WTC11 (cell line): ENCODE measurements around the gene EIF4E3. TPM values are rescaled to one million over a fixed set of nuclear protein-coding genes. Genes with fewer than 3 reads are reported as not detected.

Source experiments
- ATAC-seq: fragments of 200-7000 bp; cut with Tn5 transposase; 2 replicates; pipeline ENCODE4 v1.10.0; 2021; ENCODE audit warnings: mild to moderate bottlenecking, moderate library complexity
- CTCF ChIA-PET: fragments of 300-600 bp; sonication (Branson Sonifier 250); formaldehyde crosslinking; loops from one replicate; lab custom pipeline; 2021; ENCODE audit warnings: antibody characterized with exemption; lab: Charles Lee
- POLR2A ChIA-PET: fragments of 350-600 bp; sonication (Branson Sonifier 250); formaldehyde crosslinking; loops from one replicate; lab custom pipeline; 2021; ENCODE audit warnings: antibody characterized with exemption; lab: Charles Lee
- DNase-seq: peaks from one replicate; pipeline ENCODE4 v3.0.0; 2021; ENCODE audit warnings: low spot score
- H3K27ac Mint-ChIP-seq: 2 replicates; pipeline ENCODE4 v1.8.0; 2021; ENCODE audit warnings: mixed read lengths
- H3K27me3 Mint-ChIP-seq: 2 replicates; pipeline ENCODE4 v1.8.0; 2021; ENCODE audit warnings: low read depth, mild to moderate bottlenecking, moderate library complexity, mixed read lengths
- H3K36me3 Mint-ChIP-seq: 2 replicates; pipeline ENCODE4 v1.8.0; 2021; ENCODE audit warnings: mixed read lengths
- H3K4me1 Mint-ChIP-seq: 2 replicates; pipeline ENCODE4 v1.8.0; 2022; ENCODE audit warnings: mixed read lengths
- H3K4me3 Mint-ChIP-seq: 2 replicates; pipeline ENCODE4 v1.8.0; 2021; ENCODE audit warnings: mild to moderate bottlenecking, moderate library complexity, mixed read lengths
- H3K9me3 Mint-ChIP-seq: 2 replicates; pipeline ENCODE4 v1.8.0; 2021; ENCODE audit warnings: mixed read lengths
- ATF1 ChIP-seq: sonication (generic); formaldehyde crosslinking; IDR thresholded peaks from 2 replicates; pipeline ENCODE4 v1.8.1; 2023; ENCODE audit warnings: mild to moderate bottlenecking, moderate library complexity, missing genetic modification reagents
- CBFB ChIP-seq: sonication (generic); formaldehyde crosslinking; IDR thresholded peaks from 2 replicates; pipeline ENCODE4 v1.8.1; 2022; ENCODE audit warnings: mild to moderate bottlenecking, low read depth, missing genetic modification reagents
- ETV6 ChIP-seq: sonication (generic); formaldehyde crosslinking; IDR thresholded peaks from 2 replicates; pipeline ENCODE4 v1.8.1; 2022; ENCODE audit warnings: mild to moderate bottlenecking, missing genetic modification reagents
- FOXJ3 ChIP-seq: sonication (generic); formaldehyde crosslinking; IDR thresholded peaks from 2 replicates; pipeline ENCODE4 v1.9.0; 2021; ENCODE audit warnings: missing genetic modification reagents, mild to moderate bottlenecking, borderline replicate concordance
- JUN ChIP-seq: sonication (generic); formaldehyde crosslinking; IDR thresholded peaks from 2 replicates; pipeline ENCODE4 v1.8.0; 2023; ENCODE audit warnings: mild to moderate bottlenecking, missing genetic modification reagents
- KAT7 ChIP-seq: sonication (generic); formaldehyde crosslinking; IDR thresholded peaks from 2 replicates; pipeline ENCODE4 v1.8.1; 2023; ENCODE audit warnings: missing genetic modification reagents, mild to moderate bottlenecking, borderline replicate concordance
- MXD4 ChIP-seq: fragments of 250-450 bp; sonication (Bioruptor Pico); IDR thresholded peaks from 2 replicates; pipeline ENCODE4 v1.8.0; 2021; ENCODE audit warnings: mild to moderate bottlenecking, moderate library complexity, borderline replicate concordance
- NFE2L1 ChIP-seq: sonication (generic); formaldehyde crosslinking; IDR thresholded peaks from 2 replicates; pipeline ENCODE4 v1.8.1; 2023; ENCODE audit warnings: missing genetic modification reagents
- NR2C2 ChIP-seq: sonication (generic); formaldehyde crosslinking; IDR thresholded peaks from 2 replicates; pipeline ENCODE4 v1.8.0; 2022; ENCODE audit warnings: mild to moderate bottlenecking, missing genetic modification reagents
- PRRX2 ChIP-seq: fragments of 250-450 bp; sonication (Bioruptor Pico); IDR thresholded peaks from 2 replicates; pipeline ENCODE4 v1.8.0; 2021; ENCODE audit warnings: mild to moderate bottlenecking
- ZBTB21 ChIP-seq: sonication (generic); formaldehyde crosslinking; IDR thresholded peaks from 2 replicates; pipeline ENCODE4 v1.8.1; 2023; ENCODE audit warnings: mild to moderate bottlenecking, missing genetic modification reagents, borderline replicate concordance
- ZNF121 ChIP-seq: sonication (generic); formaldehyde crosslinking; IDR thresholded peaks from 2 replicates; pipeline ENCODE4 v1.8.0; 2023; ENCODE audit warnings: missing genetic modification reagents
- ZNF263 ChIP-seq: sonication (generic); formaldehyde crosslinking; IDR thresholded peaks from 2 replicates; pipeline ENCODE4 v1.8.1; 2022; ENCODE audit warnings: low read depth, mild to moderate bottlenecking, moderate library complexity, missing genetic modification reagents
- ZNF416 ChIP-seq: fragments of 250-450 bp; sonication (Bioruptor Pico); IDR thresholded peaks from 2 replicates; pipeline ENCODE4 v1.9.0; 2021; ENCODE audit warnings: mild to moderate bottlenecking, inconsistent platforms
- total RNA-seq: library from RNA; stranded (reverse); gene quantifications from 3 replicates; pipeline ENCODE4 v1.2.3, GENCODE V29; 2021
- TF ChIP-seq, protein P1 (sequence below): sonication (generic); formaldehyde crosslinking; IDR thresholded peaks from 2 replicates; pipeline ENCODE4 v1.8.0; 2022; ENCODE audit warnings: mild to moderate bottlenecking, missing genetic modification reagents
- TF ChIP-seq, protein P2 (sequence below): sonication (generic); formaldehyde crosslinking; IDR thresholded peaks from 2 replicates; pipeline ENCODE4 v1.8.1; 2023; ENCODE audit warnings: mild to moderate bottlenecking, missing genetic modification reagents
- TF ChIP-seq, protein P3 (sequence below): sonication (generic); formaldehyde crosslinking; IDR thresholded peaks from 2 replicates; pipeline ENCODE4 v1.8.1; 2022; ENCODE audit warnings: missing genetic modification reagents, borderline replicate concordance
- TF ChIP-seq, protein P4 (sequence below): sonication (generic); formaldehyde crosslinking; IDR thresholded peaks from 2 replicates; pipeline ENCODE4 v1.8.0; 2023; ENCODE audit warnings: missing genetic modification reagents, mild to moderate bottlenecking, borderline replicate concordance
- TF ChIP-seq, protein P5 (sequence below): sonication (generic); formaldehyde crosslinking; IDR thresholded peaks from 2 replicates; pipeline ENCODE4 v1.8.1; 2022; ENCODE audit warnings: mild to moderate bottlenecking, missing genetic modification reagents, moderate library complexity, borderline replicate concordance
- TF ChIP-seq, protein P6 (sequence below): sonication (generic); formaldehyde crosslinking; IDR thresholded peaks from 2 replicates; pipeline ENCODE4 v1.8.0; 2022; ENCODE audit warnings: mild to moderate bottlenecking, missing genetic modification reagents
- TF ChIP-seq, protein P7 (sequence below): sonication (generic); formaldehyde crosslinking; IDR thresholded peaks from 2 replicates; pipeline ENCODE4 v1.8.0; 2022; ENCODE audit warnings: missing genetic modification reagents

Gene EIF4E3
- total RNA-seq, 1 experiment from 2014 or later: 16.5 TPM

DNA sequence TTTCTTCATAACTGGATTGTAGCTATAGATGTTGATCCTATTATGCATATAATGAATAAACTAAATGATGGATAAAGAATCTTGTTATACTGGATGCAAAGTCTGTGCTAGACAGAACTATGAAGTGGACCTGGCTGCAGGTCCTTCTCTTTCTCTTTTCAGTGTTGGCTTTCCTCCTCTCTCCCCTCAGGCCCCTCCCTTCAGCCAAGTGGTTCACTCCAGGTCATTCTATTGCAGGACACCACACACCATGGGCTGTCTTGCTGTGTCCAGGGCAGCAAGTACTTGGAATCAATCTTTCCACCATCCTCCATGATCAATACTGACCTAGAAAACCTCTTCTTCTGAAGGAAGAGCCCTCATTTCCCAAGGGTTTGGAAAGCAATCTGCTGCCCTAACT, 20.3 kb downstream of the EIF4E3 start:
- POLR2A ChIA-PET: no interaction called here

DNA sequence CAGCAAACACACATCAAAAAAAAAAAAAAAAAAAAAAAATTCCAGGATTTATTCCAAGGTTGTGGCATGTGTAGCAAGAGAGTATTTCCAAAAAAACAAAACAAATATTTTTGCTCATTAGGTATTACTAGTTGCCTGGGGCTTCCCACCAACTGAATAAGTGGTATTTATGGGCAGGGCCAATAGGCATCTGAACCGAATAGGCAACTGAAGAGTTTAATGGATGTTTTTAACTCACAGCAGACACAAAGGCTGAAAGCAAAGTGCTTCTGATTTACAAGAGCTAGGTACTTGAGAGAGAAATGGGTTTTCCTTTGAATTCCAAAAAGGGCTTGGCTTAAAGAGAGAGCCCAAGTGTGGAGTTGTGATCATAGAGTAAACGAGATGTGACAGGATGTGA, 21.4 kb downstream of the EIF4E3 start:
- Mint-ChIP-seq H3K27me3 (no peaks in the 10 kb centered on the region; the same call in 1 of the 2 replicates), H3K27ac (peak overlapping the region; percentile 36), H3K4me1 (peaks cover 15% of the 10 kb centered on the region), H3K4me3 (no peak overlapping the region), H3K36me3 (no peaks in the 10 kb centered on the region), H3K9me3 (no peaks in the 10 kb centered on the region)
- no peak for TF ChIP-seq ZBTB21
- TF ChIP-seq, protein P1, sequence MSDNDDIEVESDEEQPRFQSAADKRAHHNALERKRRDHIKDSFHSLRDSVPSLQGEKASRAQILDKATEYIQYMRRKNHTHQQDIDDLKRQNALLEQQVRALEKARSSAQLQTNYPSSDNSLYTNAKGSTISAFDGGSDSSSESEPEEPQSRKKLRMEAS: no peak
- TF ChIP-seq, protein P2, sequence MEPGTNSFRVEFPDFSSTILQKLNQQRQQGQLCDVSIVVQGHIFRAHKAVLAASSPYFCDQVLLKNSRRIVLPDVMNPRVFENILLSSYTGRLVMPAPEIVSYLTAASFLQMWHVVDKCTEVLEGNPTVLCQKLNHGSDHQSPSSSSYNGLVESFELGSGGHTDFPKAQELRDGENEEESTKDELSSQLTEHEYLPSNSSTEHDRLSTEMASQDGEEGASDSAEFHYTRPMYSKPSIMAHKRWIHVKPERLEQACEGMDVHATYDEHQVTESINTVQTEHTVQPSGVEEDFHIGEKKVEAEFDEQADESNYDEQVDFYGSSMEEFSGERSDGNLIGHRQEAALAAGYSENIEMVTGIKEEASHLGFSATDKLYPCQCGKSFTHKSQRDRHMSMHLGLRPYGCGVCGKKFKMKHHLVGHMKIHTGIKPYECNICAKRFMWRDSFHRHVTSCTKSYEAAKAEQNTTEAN (CRISPR knock-in tag): no peak
- TF ChIP-seq CBFB: no peak
- no peak for TF ChIP-seq KAT7 (CRISPR knock-in tag)
- no peak for TF ChIP-seq PRRX2 (CRISPR knock-in tag)
- no peak for TF ChIP-seq MXD4 (CRISPR knock-in tag)
- TF ChIP-seq, protein P3, sequence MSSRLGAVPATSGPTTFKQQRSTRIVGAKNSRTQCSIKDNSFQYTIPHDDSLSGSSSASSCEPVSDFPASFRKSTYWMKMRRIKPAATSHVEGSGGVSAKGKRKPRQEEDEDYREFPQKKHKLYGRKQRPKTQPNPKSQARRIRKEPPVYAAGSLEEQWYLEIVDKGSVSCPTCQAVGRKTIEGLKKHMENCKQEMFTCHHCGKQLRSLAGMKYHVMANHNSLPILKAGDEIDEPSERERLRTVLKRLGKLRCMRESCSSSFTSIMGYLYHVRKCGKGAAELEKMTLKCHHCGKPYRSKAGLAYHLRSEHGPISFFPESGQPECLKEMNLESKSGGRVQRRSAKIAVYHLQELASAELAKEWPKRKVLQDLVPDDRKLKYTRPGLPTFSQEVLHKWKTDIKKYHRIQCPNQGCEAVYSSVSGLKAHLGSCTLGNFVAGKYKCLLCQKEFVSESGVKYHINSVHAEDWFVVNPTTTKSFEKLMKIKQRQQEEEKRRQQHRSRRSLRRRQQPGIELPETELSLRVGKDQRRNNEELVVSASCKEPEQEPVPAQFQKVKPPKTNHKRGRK (CRISPR knock-in tag): no peak
- no peak for TF ChIP-seq NR2C2 (CRISPR knock-in tag)
- no peak for TF ChIP-seq FOXJ3
- TF ChIP-seq, protein P4, sequence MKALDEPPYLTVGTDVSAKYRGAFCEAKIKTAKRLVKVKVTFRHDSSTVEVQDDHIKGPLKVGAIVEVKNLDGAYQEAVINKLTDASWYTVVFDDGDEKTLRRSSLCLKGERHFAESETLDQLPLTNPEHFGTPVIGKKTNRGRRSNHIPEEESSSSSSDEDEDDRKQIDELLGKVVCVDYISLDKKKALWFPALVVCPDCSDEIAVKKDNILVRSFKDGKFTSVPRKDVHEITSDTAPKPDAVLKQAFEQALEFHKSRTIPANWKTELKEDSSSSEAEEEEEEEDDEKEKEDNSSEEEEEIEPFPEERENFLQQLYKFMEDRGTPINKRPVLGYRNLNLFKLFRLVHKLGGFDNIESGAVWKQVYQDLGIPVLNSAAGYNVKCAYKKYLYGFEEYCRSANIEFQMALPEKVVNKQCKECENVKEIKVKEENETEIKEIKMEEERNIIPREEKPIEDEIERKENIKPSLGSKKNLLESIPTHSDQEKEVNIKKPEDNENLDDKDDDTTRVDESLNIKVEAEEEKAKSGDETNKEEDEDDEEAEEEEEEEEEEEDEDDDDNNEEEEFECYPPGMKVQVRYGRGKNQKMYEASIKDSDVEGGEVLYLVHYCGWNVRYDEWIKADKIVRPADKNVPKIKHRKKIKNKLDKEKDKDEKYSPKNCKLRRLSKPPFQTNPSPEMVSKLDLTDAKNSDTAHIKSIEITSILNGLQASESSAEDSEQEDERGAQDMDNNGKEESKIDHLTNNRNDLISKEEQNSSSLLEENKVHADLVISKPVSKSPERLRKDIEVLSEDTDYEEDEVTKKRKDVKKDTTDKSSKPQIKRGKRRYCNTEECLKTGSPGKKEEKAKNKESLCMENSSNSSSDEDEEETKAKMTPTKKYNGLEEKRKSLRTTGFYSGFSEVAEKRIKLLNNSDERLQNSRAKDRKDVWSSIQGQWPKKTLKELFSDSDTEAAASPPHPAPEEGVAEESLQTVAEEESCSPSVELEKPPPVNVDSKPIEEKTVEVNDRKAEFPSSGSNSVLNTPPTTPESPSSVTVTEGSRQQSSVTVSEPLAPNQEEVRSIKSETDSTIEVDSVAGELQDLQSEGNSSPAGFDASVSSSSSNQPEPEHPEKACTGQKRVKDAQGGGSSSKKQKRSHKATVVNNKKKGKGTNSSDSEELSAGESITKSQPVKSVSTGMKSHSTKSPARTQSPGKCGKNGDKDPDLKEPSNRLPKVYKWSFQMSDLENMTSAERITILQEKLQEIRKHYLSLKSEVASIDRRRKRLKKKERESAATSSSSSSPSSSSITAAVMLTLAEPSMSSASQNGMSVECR (CRISPR knock-in tag): no peak
- TF ChIP-seq, protein P5, sequence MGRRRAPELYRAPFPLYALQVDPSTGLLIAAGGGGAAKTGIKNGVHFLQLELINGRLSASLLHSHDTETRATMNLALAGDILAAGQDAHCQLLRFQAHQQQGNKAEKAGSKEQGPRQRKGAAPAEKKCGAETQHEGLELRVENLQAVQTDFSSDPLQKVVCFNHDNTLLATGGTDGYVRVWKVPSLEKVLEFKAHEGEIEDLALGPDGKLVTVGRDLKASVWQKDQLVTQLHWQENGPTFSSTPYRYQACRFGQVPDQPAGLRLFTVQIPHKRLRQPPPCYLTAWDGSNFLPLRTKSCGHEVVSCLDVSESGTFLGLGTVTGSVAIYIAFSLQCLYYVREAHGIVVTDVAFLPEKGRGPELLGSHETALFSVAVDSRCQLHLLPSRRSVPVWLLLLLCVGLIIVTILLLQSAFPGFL (CRISPR knock-in tag): no peak
- no peak for TF ChIP-seq ZNF263 (CRISPR knock-in tag)
- TF ChIP-seq, protein P6, sequence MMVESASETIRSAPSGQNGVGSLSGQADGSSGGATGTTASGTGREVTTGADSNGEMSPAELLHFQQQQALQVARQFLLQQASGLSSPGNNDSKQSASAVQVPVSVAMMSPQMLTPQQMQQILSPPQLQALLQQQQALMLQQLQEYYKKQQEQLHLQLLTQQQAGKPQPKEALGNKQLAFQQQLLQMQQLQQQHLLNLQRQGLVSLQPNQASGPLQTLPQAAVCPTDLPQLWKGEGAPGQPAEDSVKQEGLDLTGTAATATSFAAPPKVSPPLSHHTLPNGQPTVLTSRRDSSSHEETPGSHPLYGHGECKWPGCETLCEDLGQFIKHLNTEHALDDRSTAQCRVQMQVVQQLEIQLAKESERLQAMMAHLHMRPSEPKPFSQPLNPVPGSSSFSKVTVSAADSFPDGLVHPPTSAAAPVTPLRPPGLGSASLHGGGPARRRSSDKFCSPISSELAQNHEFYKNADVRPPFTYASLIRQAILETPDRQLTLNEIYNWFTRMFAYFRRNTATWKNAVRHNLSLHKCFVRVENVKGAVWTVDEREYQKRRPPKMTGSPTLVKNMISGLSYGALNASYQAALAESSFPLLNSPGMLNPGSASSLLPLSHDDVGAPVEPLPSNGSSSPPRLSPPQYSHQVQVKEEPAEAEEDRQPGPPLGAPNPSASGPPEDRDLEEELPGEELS (CRISPR knock-in tag): no peak
- ATAC-seq (peak; percentile 47), DNase-seq (no peak)
- POLR2A ChIA-PET: no interaction called here
- CTCF ChIA-PET: no interaction called here

More for the DNA sequence above, 20.3 kb downstream of the EIF4E3 start:
- H3K9me3 Mint-ChIP-seq: no peaks in the 10 kb centered on the region
- no peaks in the 10 kb centered on the region; the same call in 1 of the 2 replicates for H3K27me3 Mint-ChIP-seq
- H3K27ac Mint-ChIP-seq: no peak overlapping the region
- ATAC-seq (no peak), DNase-seq (no peak)
- no peak for TF ChIP-seq ETV6
- TF ChIP-seq ZNF121 (CRISPR knock-in tag): no peak
- no peak for TF ChIP-seq ATF1
- TF ChIP-seq NR2C2 (CRISPR knock-in tag): no peak
- no peak for TF ChIP-seq ZNF416 (CRISPR knock-in tag)
- TF ChIP-seq JUN (CRISPR knock-in tag): no peak
- TF ChIP-seq, protein P7, sequence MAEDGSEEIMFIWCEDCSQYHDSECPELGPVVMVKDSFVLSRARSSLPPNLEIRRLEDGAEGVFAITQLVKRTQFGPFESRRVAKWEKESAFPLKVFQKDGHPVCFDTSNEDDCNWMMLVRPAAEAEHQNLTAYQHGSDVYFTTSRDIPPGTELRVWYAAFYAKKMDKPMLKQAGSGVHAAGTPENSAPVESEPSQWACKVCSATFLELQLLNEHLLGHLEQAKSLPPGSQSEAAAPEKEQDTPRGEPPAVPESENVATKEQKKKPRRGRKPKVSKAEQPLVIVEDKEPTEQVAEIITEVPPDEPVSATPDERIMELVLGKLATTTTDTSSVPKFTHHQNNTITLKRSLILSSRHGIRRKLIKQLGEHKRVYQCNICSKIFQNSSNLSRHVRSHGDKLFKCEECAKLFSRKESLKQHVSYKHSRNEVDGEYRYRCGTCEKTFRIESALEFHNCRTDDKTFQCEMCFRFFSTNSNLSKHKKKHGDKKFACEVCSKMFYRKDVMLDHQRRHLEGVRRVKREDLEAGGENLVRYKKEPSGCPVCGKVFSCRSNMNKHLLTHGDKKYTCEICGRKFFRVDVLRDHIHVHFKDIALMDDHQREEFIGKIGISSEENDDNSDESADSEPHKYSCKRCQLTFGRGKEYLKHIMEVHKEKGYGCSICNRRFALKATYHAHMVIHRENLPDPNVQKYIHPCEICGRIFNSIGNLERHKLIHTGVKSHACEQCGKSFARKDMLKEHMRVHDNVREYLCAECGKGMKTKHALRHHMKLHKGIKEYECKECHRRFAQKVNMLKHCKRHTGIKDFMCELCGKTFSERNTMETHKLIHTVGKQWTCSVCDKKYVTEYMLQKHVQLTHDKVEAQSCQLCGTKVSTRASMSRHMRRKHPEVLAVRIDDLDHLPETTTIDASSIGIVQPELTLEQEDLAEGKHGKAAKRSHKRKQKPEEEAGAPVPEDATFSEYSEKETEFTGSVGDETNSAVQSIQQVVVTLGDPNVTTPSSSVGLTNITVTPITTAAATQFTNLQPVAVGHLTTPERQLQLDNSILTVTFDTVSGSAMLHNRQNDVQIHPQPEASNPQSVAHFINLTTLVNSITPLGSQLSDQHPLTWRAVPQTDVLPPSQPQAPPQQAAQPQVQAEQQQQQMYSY (CRISPR knock-in tag): no peak
- TF ChIP-seq NFE2L1 (CRISPR knock-in tag): no peak
- H3K4me3 Mint-ChIP-seq: no peak overlapping the region
- no peaks in the 10 kb centered on the region for H3K36me3 Mint-ChIP-seq
- CTCF ChIA-PET: no interaction called here
- peaks cover 15% of the 10 kb centered on the region for H3K4me1 Mint-ChIP-seq
